NOMO-1 treated with DMSO at 0.1 percent for 48 hours (cell line): ENCODE data around the gene ZSCAN21.

ENCODE experiments used
- DNase-seq: peaks from one replicate; lab custom pipeline; 2025; ENCODE audit not compliant: unreplicated experiment; lab: John Stamatoyannopoulos, UW

Gene ZSCAN21

GRCh38 chr7:100095289-100095688 lies 45.7 kb downstream of the ZSCAN21 start:
- DNase-seq, result no peak

GRCh38 chr7:100095704-100096103 lies 46.1 kb downstream of the ZSCAN21 start:
- no peak for DNase-seq

- no peak for DNase-seq
Observed at GRCh38 chr7:100098913-100099312, 49.3 kb downstream of the ZSCAN21 start.

GRCh38 chr7:100099452-100099851 lies 49.9 kb downstream of the ZSCAN21 start:
- DNase-seq, result no peak

- DNase-seq, result peak; percentile 89
Observed at GRCh38 chr7:100100420-100101015, 50.9 kb downstream of the ZSCAN21 start.

- peak; percentile 100 for DNase-seq
Observed at GRCh38 chr7:100101016-100101862, 51.7 kb downstream of the ZSCAN21 start, which contains the start of the genes AP4M1 and MCM7. TSS of gene AP4M1 (plus strand) at chr7:100101643. CDS start at chr7:100101715, 72 bp downstream. TSS of gene MCM7 (minus strand) at chr7:100101397. CDS start at chr7:100101294, 103 bp downstream.

GRCh38 chr7:100102950-100103840 lies 53.6 kb downstream of the ZSCAN21 start:
- DNase-seq, result no peak

- no peak for DNase-seq
Observed at GRCh38 chr7:100105534-100105933, 56.0 kb downstream of the ZSCAN21 start.

- no peak for DNase-seq
Observed at GRCh38 chr7:100106633-100107032, 57.1 kb downstream of the ZSCAN21 start.

- no peak for DNase-seq
Observed at GRCh38 chr7:100107125-100107737, 57.7 kb downstream of the ZSCAN21 start.

- no peak for DNase-seq
Observed at GRCh38 chr7:100107890-100108289, 58.3 kb downstream of the ZSCAN21 start.

- DNase-seq, result no peak
Observed at GRCh38 chr7:100109521-100110163, 60.1 kb downstream of the ZSCAN21 start.

GRCh38 chr7:100111156-100111555 lies 61.6 kb downstream of the ZSCAN21 start:
- DNase-seq, result no peak

- no peak for DNase-seq
Observed at GRCh38 chr7:100111914-100112313, 62.3 kb downstream of the ZSCAN21 start.
